ENCODE results near the gene NFKB1.

DNA sequence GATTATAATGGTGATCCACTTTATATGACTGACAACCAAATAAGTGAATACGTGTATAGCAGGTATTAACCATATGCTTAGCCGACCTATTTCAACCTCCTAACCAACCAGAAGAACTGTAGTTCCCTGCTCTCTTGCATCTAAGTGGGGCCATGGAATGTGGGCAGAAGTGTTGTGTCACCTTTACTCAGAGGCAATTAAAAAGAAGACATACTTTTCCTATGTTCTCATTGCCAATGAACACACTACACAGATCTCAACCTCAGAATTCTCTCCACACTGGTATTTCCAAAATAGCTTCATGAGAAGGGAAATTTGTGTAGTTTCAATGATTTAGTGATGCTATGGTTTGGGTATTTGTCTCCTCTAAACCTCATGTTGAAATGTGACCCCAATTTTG is 3.2 kb upstream of the NFKB1 start:
- TF ChIP-seq EZH2 (IDR thresholded peaks at IDR 0.05; ENCODE audit: low read length) = no peak
- TF ChIP-seq, protein P1, sequence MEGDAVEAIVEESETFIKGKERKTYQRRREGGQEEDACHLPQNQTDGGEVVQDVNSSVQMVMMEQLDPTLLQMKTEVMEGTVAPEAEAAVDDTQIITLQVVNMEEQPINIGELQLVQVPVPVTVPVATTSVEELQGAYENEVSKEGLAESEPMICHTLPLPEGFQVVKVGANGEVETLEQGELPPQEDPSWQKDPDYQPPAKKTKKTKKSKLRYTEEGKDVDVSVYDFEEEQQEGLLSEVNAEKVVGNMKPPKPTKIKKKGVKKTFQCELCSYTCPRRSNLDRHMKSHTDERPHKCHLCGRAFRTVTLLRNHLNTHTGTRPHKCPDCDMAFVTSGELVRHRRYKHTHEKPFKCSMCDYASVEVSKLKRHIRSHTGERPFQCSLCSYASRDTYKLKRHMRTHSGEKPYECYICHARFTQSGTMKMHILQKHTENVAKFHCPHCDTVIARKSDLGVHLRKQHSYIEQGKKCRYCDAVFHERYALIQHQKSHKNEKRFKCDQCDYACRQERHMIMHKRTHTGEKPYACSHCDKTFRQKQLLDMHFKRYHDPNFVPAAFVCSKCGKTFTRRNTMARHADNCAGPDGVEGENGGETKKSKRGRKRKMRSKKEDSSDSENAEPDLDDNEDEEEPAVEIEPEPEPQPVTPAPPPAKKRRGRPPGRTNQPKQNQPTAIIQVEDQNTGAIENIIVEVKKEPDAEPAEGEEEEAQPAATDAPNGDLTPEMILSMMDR (optimal IDR thresholded peaks at IDR 0.05 in 1 of 3, IDR thresholded peaks at IDR 0.05 in 1 of 3, conservative IDR thresholded peaks at IDR 0.05 in 1 of 3; ENCODE audit: extremely low read depth in 1 of 3, insufficient read depth in 2 of 3, low read length in 3 of 3) = no peak

Measured in keratinocyte (primary cell).